A549 (cell line): ENCODE measurements around the gene ZBTB43.

Source experiments
- CHD2 ChIP-seq: fragments of 150-350 bp; IDR thresholded peaks from 2 replicates; pipeline ENCODE4 v1.6.1; 2014; ENCODE audit warnings: low read length; ENCODE audit not compliant: partially characterized antibody
- EP300 ChIP-seq, 2 experiments: fragments of >200 bp; sonication (Bioruptor Twin); formaldehyde crosslinking; IDR thresholded peaks; 2 replicates in 1 of 2; 3 replicates in 1 of 2; pipeline ENCODE4 v1.6.1; 2016 to 2017
- ESRRA ChIP-seq: fragments of 150-350 bp; IDR thresholded peaks from 2 replicates; pipeline ENCODE4 v1.6.1; 2014; ENCODE audit warnings: mild to moderate bottlenecking, low read length, borderline replicate concordance
- HES2 ChIP-seq: fragments of >200 bp; sonication (Bioruptor Twin); formaldehyde crosslinking; IDR thresholded peaks from 2 replicates; pipeline ENCODE4 v1.6.1; 2016
- JUNB ChIP-seq: fragments of >200 bp; sonication (Bioruptor Twin); formaldehyde crosslinking; IDR thresholded peaks from 2 replicates; pipeline ENCODE4 v1.6.1; 2016
- RAD21 ChIP-seq, 2 experiments: fragments of >200 bp in 1 of 2; sonication (Bioruptor Twin) in 1 of 2; formaldehyde crosslinking in 1 of 2; IDR thresholded peaks in 1 of 2; conservative IDR thresholded peaks in 1 of 2; 2 replicates in 1 of 2; 3 replicates in 1 of 2; pipeline ENCODE4 v1.6.1; 2012 to 2018; ENCODE audit warnings: inconsistent platforms in 1 of 2
- USF2 ChIP-seq: fragments of 450-650 bp; IDR thresholded peaks from 2 replicates; pipeline ENCODE4 v1.6.1; 2014; ENCODE audit warnings: antibody characterized with exemption

- TF ChIP-seq ESRRA (no peak), RAD21 (conservative IDR thresholded peaks at IDR 0.05 in 1 of 2, IDR thresholded peaks at IDR 0.05 in 1 of 2) (no peak), USF2 (peak; percentile 42), CHD2 (no peak), HES2 (no peak), EP300 (IDR thresholded peaks at IDR 0.05) (no peak), JUNB (no peak)
Observed at GRCh38 chr9:126763130-126763764, 41.6 kb upstream of the ZBTB43 start.
